ENCODE data around the gene DNAJC1. TPM values are rescaled to one million over a fixed set of nuclear protein-coding genes. Genes with fewer than 3 reads are reported as not detected.

Gene DNAJC1
- total RNA-seq, 1 donor from 2014 or later: 67.7 TPM

DNA sequence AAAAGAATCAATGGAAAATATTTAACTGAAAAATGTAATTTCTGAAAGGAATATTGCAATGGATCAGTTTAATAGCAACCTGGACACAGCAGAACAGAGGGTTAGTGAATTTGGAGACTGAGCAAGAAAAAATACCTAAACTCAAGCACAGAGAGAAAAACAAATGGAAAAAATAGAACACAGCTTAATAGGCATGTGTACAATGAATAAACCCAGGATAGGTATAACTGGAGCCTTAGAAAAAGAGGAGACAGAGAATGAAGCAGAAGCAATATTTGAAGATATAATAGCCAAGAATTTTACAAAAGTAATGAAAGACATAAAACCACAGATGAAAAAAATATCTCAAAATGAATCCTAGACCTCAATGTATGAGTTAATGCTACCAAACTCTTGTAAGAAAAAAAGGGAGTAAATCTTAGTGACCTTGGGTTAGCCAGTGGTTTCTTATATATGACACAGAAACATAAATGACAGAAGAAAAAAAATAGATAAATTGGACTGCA is 2.9 kb upstream of the DNAJC1 start:
- no peak for DNase-seq (ENCODE audit: low spot score)

- no peak for DNase-seq (ENCODE audit: low spot score)
These were observed 2.2 kb upstream of the DNAJC1 start for GRCh38 chr10:22005763-22006162.

DNA sequence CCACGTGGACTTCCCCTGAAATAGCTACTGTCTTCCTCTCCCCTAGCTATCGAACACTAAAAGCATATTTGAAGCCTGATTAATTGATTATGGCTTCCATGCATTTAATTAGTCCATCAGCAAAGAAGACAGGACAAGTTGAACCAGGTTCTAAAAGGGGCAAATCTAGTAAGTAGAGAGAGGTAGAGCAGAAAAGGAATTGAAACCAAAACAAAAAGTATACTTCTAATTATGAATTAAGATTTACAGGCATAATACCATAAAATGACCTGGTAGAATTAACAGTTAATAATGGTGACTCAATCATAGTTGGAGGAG is 393 bp upstream of the DNAJC1 start:
- no peak for DNase-seq (ENCODE audit: low spot score)

DNA sequence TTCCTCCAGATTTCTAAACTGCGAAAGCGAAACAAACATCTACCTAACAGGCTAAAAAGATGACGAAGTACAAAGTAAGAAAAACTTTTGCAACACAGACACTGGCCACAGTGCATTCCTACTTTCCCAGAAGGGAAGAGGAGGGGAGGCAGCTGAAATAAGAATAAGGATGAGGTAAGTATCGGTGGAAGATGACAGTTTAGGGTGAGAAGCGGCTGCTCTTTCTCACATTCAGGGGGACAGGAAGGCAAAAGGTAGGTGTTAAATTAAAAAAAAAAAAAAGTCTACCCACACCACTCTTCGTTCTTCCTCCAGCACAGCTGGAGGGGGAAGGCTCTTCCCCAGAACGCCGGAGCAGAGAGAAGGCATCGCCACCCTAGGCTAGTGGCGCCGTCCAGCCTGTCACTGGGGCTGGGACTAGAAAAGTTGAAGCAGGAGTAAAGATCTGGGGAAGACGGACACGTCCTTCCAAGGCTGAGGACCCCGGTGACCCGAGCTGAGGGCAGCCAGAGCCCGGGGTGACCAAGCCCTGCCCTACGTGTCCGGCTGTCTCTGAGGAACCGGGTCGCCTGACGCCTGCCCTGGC is 846 bp downstream of the DNAJC1 start:
- DNase-seq (ENCODE audit: low spot score): peak; percentile 50

- DNase-seq (ENCODE audit: low spot score): peak; percentile 33
These were observed 8.0 kb downstream of the DNAJC1 start for GRCh38 chr10:21995557-21995956.

DNA sequence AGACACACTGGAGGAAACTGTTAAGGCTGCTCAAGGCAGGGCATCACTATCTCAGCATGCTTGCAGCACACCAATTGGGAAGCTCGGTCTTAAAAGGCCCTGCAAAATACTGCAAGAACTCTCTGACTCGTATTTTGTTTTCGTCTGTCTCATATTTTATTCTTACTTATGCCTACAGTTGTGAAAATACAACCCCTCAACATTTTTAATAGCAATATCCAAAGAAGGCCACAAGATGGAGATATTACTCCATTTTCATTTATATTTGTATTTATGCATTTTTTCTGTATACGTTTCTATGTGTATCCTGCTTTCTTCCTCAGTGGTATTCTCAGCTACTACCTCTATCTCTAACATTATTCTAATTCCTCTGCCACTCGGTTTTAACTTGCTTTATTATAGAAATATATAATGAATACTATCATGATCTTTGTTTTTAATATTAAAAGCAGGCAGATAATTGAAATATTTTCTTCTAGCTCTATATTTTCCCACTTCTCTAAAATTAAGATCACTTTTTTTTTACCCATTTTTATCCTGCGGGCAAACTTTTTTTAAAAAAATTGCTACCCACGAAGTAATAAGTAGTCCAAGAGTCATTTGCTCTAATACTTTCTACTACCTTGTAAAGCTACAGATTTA is 10.0 kb downstream of the DNAJC1 start:
- peak; percentile 52 for DNase-seq (ENCODE audit: low spot score)

DNA sequence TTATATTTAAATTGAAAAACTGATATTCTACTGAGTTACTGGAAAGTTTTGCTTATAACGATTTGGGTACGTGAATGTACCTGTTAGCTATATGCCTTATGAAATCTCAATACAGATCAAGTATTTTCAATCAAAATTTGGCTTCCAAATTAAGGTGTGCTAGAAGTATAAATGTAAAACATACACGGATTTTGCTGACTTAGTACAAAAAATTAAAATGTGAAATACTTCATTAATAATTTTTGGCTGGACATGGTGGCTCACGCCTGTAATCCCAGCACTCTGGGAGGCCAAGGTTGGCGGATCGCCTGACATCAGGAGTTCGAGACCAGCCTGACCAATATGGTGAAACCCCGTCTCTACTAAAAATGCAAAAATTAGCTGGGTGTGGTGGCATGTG is 11.7 kb downstream of the DNAJC1 start:
- no peak for DNase-seq (ENCODE audit: low spot score)

- DNase-seq (ENCODE audit: low spot score): no peak
These were observed 13.1 kb downstream of the DNAJC1 start for GRCh38 chr10:21990449-21990848.

GRCh38 chr10:21989453-21990154 is 13.9 kb downstream of the DNAJC1 start:
- DNase-seq (ENCODE audit: low spot score): peak; percentile 47

GRCh38 chr10:21985541-21985940 is 18.0 kb downstream of the DNAJC1 start:
- DNase-seq (ENCODE audit: low spot score): no peak

GRCh38 chr10:21981118-21981517 is 22.4 kb downstream of the DNAJC1 start:
- no peak for DNase-seq (ENCODE audit: low spot score)

DNA sequence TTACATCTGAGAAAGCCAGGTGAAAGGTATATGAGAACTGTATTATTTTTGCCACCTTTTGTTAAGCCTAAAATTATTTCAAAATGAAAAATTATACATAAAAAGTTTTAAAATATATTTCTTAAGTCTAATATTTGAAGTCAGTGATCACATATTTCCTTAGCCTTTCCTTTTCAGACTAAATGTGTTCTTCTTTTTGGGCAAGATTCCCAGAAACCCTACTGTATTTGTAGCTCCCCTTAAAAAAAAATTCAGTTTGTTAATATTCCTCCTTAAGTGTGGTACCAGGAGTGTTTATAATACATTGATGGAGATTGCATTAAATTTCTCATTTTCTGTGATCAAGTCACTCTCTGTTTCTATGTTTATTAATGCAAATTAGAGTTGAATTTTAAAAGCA is 22.8 kb downstream of the DNAJC1 start:
- DNase-seq (ENCODE audit: low spot score): peak; percentile 24

- peak; percentile 6 for DNase-seq (ENCODE audit: low spot score)
These were observed 25.2 kb downstream of the DNAJC1 start for GRCh38 chr10:21978191-21978862.

- no peak for DNase-seq (ENCODE audit: low spot score)
These were observed 26.8 kb downstream of the DNAJC1 start for GRCh38 chr10:21976739-21977138.

GRCh38 chr10:21976280-21976679 is 27.2 kb downstream of the DNAJC1 start:
- DNase-seq (ENCODE audit: low spot score): no peak

- no peak for DNase-seq (ENCODE audit: low spot score)
These were observed 28.0 kb downstream of the DNAJC1 start for GRCh38 chr10:21975378-21975990.

GRCh38 chr10:21972584-21972983 is 30.9 kb downstream of the DNAJC1 start:
- no peak for DNase-seq (ENCODE audit: low spot score)

DNA sequence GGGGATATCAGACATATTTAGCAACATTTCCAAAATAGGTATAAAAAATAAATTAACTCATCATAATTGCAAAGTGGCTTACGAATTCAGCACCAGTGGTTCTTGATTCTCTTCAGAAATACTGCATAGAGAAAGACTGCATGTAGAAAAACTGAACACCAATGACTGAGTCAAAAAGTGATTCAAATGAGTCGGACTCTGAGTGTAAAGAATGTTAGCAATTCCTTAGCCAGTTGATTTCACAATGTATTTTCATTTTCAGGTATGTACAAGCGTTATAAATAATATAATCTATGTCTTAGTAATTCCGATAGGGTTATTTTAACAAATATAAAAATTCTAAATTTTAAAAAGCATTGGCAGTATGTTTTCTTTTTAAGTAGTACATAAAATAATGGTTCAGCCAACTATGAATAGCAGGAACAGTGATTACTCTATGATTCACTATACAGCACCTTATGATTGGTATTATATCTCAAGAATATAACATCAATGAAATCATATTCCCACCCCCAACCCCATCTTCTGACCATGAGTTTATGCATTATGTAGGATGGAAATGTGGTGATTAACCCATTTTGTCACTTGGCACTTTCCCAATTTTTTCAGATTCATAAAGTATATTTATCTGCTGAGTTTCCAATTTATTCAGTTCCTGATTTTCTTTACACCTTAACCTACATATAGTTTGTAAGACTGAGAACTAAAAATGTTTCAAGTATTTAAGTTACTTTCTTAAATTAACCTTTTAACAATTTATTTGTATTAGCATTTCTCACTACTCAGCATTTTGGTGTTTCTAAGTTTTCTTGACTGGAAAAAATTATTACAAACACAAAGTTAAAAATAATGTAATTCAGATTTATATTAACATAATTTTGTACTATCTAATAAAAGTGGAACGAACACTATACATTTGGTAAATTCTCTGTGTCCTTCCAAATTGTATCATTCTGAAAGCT is 33.9 kb downstream of the DNAJC1 start:
- DNase-seq (ENCODE audit: low spot score): no peak

DNA sequence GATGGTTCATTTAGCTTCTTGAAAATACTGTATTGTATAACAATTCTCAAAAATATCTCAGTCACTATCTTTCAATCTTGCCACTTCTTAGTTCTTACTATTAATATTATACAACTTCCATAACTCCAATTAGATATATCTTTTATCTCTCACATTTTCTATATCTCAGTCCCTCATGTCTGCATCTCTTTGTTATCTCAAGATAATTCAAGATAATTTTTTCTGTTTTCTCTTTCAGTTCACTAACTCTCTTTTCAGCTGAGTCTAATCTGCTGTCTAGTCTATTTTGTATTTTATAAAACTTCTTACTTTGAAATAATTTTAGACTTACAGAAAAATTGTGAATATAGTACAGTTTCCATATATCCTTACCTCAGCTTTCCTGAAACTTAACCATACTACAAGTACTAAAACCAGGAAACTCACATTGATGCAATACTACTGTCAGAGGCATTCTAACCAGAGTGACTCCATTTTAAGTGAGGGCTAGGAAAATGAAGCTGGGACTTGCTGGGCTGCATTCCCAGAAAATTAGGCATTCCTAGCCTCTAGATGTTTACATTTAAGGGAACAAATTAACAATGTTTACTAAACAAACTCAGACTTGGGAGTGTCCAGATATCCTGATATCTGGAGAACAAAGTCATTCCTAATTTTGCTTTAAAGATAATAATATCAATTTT is 38.4 kb downstream of the DNAJC1 start:
- DNase-seq (ENCODE audit: low spot score): no peak

GRCh38 chr10:21962358-21962757 is 41.2 kb downstream of the DNAJC1 start:
- DNase-seq (ENCODE audit: low spot score): no peak
